GM12873 (cell line): Measurements from ENCODE around the gene FLRT1.

Experiments
- TF ChIP-seq, protein P1 (sequence below): IDR thresholded peaks from 2 replicates; pipeline ENCODE4 v1.5.1; 2012; ENCODE audit warnings: low read depth, mild to moderate bottlenecking, moderate library complexity, low read length, control low read depth; ENCODE audit not compliant: insufficient read depth; ENCODE audit errors: missing control alignments

Gene FLRT1

GRCh38 chr11:64013141-64013896, 22.4 kb upstream of the FLRT1 start:
- TF ChIP-seq, protein P1, sequence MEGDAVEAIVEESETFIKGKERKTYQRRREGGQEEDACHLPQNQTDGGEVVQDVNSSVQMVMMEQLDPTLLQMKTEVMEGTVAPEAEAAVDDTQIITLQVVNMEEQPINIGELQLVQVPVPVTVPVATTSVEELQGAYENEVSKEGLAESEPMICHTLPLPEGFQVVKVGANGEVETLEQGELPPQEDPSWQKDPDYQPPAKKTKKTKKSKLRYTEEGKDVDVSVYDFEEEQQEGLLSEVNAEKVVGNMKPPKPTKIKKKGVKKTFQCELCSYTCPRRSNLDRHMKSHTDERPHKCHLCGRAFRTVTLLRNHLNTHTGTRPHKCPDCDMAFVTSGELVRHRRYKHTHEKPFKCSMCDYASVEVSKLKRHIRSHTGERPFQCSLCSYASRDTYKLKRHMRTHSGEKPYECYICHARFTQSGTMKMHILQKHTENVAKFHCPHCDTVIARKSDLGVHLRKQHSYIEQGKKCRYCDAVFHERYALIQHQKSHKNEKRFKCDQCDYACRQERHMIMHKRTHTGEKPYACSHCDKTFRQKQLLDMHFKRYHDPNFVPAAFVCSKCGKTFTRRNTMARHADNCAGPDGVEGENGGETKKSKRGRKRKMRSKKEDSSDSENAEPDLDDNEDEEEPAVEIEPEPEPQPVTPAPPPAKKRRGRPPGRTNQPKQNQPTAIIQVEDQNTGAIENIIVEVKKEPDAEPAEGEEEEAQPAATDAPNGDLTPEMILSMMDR = no peak

- TF ChIP-seq, protein P1 = no peak
Measured at GRCh38 chr11:64014356-64014755, 21.4 kb upstream of the FLRT1 start.

- TF ChIP-seq, protein P1 = no peak
Measured at GRCh38 chr11:64015510-64015909, 20.2 kb upstream of the FLRT1 start.

DNA sequence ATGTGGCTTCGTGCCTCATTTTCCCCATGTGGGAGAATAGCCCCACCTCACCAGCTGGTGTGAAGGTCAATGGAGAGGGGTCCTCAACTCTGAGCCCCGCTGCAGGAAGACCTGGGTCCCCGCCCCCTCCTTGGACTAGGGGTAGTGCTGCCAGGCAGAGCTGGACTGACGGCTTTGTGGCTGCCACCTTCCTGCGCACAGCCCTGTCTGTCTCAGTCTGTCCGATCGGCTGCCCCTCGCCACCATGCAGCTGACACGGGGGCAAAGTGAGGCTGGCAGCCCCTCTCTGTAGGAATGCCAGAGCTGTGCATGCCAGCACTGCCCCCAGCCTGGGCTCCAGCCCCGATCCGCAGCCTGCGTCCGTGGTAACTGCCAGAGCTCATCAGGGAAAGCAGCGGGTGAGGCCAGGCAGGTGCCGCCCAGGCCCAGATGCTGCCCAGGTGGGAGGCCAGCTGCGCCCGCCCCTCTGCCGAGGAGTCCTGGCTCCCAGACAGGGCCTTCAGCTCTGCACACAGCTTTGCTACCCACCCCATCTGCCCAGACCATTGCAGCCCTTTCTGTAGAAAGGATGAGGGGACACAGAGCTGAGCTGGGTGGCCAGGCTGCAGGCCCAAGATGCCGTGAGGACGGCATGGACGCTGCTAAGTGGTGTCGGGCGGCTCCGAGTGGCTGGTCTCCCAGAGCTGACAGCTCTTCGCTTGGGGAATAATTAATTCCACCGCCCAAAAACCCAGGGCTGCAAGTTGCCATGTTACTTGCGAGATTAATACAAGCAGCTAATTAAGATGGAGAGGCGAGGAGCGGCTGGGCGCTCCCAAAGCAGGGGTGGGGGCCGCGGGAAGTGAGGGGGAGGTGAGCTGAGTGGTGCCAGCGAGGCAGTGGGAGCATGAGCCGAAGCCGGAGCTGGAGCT, 19.5 kb upstream of the FLRT1 start:
- TF ChIP-seq, protein P1 = no peak

DNA sequence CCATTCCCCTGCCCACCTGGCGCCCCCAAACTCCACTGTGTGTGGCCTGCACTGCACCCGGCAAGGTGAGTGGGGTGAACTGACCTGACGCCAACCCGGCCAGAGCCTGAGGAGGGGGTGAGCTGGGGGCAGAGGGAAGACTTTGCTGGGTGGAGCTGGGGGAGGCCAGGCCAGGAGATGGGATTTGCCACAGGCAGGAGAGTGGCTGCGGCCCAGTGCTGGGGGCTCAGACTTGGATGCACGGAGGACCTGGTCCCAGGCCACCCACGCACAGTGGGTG, 17.8 kb upstream of the FLRT1 start:
- TF ChIP-seq, protein P1 = no peak

DNA sequence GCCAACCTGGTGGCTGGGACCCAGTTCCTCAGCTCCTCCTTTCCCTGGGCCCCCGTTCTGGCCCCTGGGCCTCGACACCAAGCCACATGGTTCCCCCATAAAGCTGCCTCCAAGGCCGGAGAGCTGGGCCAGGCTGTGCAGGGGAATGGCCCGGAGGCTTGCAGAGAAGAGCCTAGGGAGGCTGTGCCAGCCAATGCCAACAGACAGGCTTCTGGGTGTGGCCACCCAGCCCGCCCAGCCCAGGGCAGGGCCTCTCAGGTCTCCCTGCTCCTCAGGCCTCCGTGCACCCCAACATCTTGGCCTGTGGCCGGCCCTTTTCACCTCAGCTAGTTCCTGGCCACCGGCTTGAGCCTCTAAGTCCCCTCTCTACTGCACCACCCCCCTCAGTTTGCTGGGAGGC, 17.4 kb upstream of the FLRT1 start:
- TF ChIP-seq, protein P1 = no peak
